K562 (cell line): ENCODE results near the gene PSMA7. TPM values are rescaled to one million over a fixed set of nuclear protein-coding genes. Genes with fewer than 3 reads are reported as not detected.

ENCODE experiments used
- ARID1B ChIP-seq: fragments of 450-650 bp; IDR thresholded peaks from 2 replicates; pipeline ENCODE4 v1.6.1; 2016; ENCODE audit warnings: antibody characterized with exemption, mild to moderate bottlenecking, inconsistent platforms
- CTCFL ChIP-seq: IDR thresholded peaks from 2 replicates; pipeline ENCODE4 v1.6.1; 2011; ENCODE audit warnings: borderline replicate concordance, low read depth, mild to moderate bottlenecking, moderate library complexity, low read length; ENCODE audit not compliant: insufficient read depth, poor library complexity, severe bottlenecking
- ERF ChIP-seq: fragments of 450-650 bp; formaldehyde crosslinking; IDR thresholded peaks from 2 replicates; pipeline ENCODE4 v1.4.0; 2020; ENCODE audit warnings: mild to moderate bottlenecking, mixed read lengths
- GTF2F1 ChIP-seq: IDR thresholded peaks from 2 replicates; pipeline ENCODE4 v1.6.1; 2011; ENCODE audit warnings: low read depth, low read length, improper control_type of control experiment
- IFI16 ChIP-seq: fragments of 250-450 bp; sonication (Bioruptor Pico); IDR thresholded peaks from 2 replicates; pipeline ENCODE4 v2.1.2; 2022; ENCODE audit warnings: mild to moderate bottlenecking, inconsistent platforms
- MBD1 ChIP-seq: fragments of 250-450 bp; sonication (Bioruptor Pico); IDR thresholded peaks from 2 replicates; pipeline ENCODE4 v1.8.0; 2022; ENCODE audit warnings: inconsistent platforms
- MEF2D ChIP-seq: conservative IDR thresholded peaks from 2 replicates; pipeline ENCODE4 v1.6.1; 2016; ENCODE audit warnings: low read depth, missing genetic modification characterization, missing compliant biosample characterization
- REST ChIP-seq, 2 experiments: fragments of 450-650 bp; formaldehyde crosslinking in 1 of 2; IDR thresholded peaks; 2 replicates each; pipeline versions ENCODE4 v1.4.0 to v1.6.1; 2014 to 2020; ENCODE audit warnings: mild to moderate bottlenecking in 2 of 2, borderline replicate concordance in 1 of 2, low read depth in 1 of 2
- TAF15 ChIP-seq: fragments of 200-400 bp; formaldehyde crosslinking; IDR thresholded peaks from 2 replicates; pipeline ENCODE4 v1.6.1; 2017; ENCODE audit warnings: mild to moderate bottlenecking, low read depth, low read length, moderate library complexity
- TEAD2 ChIP-seq: fragments of 450-650 bp; IDR thresholded peaks from 2 replicates; pipeline ENCODE4 v1.6.1; 2016; ENCODE audit warnings: missing genetic modification characterization, control low read depth, missing compliant biosample characterization
- XRCC4 ChIP-seq: IDR thresholded peaks from one replicate; pipeline ENCODE4 v1.6.1; 2011; ENCODE audit not compliant: insufficient read depth, insufficient read length; ENCODE audit errors: extremely low read depth
- ZKSCAN3 ChIP-seq: fragments of 250-450 bp; sonication (Bioruptor Pico); IDR thresholded peaks from 2 replicates; pipeline ENCODE4 v1.4.0; 2020
- ZNF165 ChIP-seq: fragments of 250-450 bp; sonication (Bioruptor Pico); IDR thresholded peaks from 2 replicates; pipeline ENCODE4 v1.4.0; 2020; ENCODE audit warnings: borderline replicate concordance
- ZNF561 ChIP-seq: fragments of 450-650 bp; formaldehyde crosslinking; conservative IDR thresholded peaks from 2 replicates; pipeline ENCODE4 v1.4.0; 2020; ENCODE audit warnings: mild to moderate bottlenecking, moderate library complexity
- ZNF584 ChIP-seq: fragments of 200-800 bp; sonication (Bioruptor generic); IDR thresholded peaks from 2 replicates; pipeline ENCODE4 v1.6.1; 2016; ENCODE audit warnings: low read depth, mild to moderate bottlenecking, missing genetic modification characterization, missing compliant biosample characterization
- ZNF830 ChIP-seq: fragments of 250-450 bp; sonication (Bioruptor Pico); IDR thresholded peaks from 2 replicates; pipeline ENCODE4 v1.5.0; 2021; ENCODE audit warnings: mild to moderate bottlenecking
- polyA plus RNA-seq, 8 experiments: library from polyadenylated mRNA; depleted of rRNA in 4 of 8; stranded (reverse) in 5 of 8; unstranded in 3 of 8; fragments of >200 nt; fragmentation: Nextera tagmentation in 2 of 8; fragmentation: Illumina TruSeq in 1 of 8; extraction: Ambion mirVana in 2 of 8; extraction: Trizol in 1 of 8; gene quantifications; 2 replicates each; pipeline versions ENCODE4 v1.2.1 to v1.2.3, GENCODE V29; 2011 to 2014; ENCODE audit warnings: inconsistent platforms in 1 of 8, missing spikeins in 1 of 8
- total RNA-seq, 7 experiments: library from RNA; depleted of rRNA in 6 of 7; stranded (reverse); fragments of >200 nt in 6 of 7; fragmentation: Illumina TruSeq in 2 of 7; extraction: Trizol in 2 of 7; gene quantifications; 2 replicates each; pipeline versions ENCODE4 v1.2.1 to v1.2.3, GENCODE V29; 2011 to 2021; ENCODE audit warnings: low replicate concordance in 1 of 7

The PSMA7 gene
- total and polyA plus RNA-seq, 9 of the 15 experiments (the other 6 are each of a cell fraction or from before 2014, with no cell fraction given) = 257 to 510 (median 393) TPM

GRCh38 chr20:62143081-62143956 lies at the start of gene PSMA7, which contains the start of gene SS18L1 (continued):
- TF ChIP-seq REST (IDR thresholded peaks at IDR 0.05; ENCODE audit: borderline replicate concordance) = peak; percentile 91
- TF ChIP-seq REST (CRISPR knock-in tag; IDR thresholded peaks at IDR 0.05; ENCODE audit: low read depth) = no peak
- TF ChIP-seq MEF2D (tag) = no peak
- TF ChIP-seq XRCC4 = no peak
- TF ChIP-seq MBD1 (CRISPR knock-in tag) = no peak
- TF ChIP-seq ZNF165 (CRISPR knock-in tag) = no peak
- no peak for TF ChIP-seq IFI16 (CRISPR knock-in tag)
- TF ChIP-seq ZNF830 (CRISPR knock-in tag) = no peak
- no peak for TF ChIP-seq ZNF584 (CRISPR knock-in tag)
- no peak for TF ChIP-seq ARID1B
- no peak for TF ChIP-seq GTF2F1
- TF ChIP-seq TAF15 = no peak
- no peak for TF ChIP-seq ZNF561 (CRISPR knock-in tag)
- peak; percentile 8 for TF ChIP-seq CTCFL
- TF ChIP-seq ZKSCAN3 (CRISPR knock-in tag) = no peak
- no peak for TF ChIP-seq ERF
- no peak for TF ChIP-seq TEAD2
